ENCODE measurements around the gene LRRK1.

- TF ChIP-seq, protein P1, sequence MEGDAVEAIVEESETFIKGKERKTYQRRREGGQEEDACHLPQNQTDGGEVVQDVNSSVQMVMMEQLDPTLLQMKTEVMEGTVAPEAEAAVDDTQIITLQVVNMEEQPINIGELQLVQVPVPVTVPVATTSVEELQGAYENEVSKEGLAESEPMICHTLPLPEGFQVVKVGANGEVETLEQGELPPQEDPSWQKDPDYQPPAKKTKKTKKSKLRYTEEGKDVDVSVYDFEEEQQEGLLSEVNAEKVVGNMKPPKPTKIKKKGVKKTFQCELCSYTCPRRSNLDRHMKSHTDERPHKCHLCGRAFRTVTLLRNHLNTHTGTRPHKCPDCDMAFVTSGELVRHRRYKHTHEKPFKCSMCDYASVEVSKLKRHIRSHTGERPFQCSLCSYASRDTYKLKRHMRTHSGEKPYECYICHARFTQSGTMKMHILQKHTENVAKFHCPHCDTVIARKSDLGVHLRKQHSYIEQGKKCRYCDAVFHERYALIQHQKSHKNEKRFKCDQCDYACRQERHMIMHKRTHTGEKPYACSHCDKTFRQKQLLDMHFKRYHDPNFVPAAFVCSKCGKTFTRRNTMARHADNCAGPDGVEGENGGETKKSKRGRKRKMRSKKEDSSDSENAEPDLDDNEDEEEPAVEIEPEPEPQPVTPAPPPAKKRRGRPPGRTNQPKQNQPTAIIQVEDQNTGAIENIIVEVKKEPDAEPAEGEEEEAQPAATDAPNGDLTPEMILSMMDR (optimal IDR thresholded peaks at IDR 0.05 in 1 of 3, IDR thresholded peaks at IDR 0.05 in 1 of 3, conservative IDR thresholded peaks at IDR 0.05 in 1 of 3; ENCODE audit: extremely low read depth in 1 of 3, insufficient read depth in 2 of 3, low read length in 3 of 3): no peak
- TF ChIP-seq EZH2 (IDR thresholded peaks at IDR 0.05; ENCODE audit: low read length): no peak
Observed at GRCh38 chr15:101027920-101028319, 108.8 kb downstream of the LRRK1 start.
